PFSK-1 (cell line): ENCODE results near the gene NCK2.

ENCODE experiments used
- FOXP2 ChIP-seq: optimal IDR thresholded peaks from 2 replicates; pipeline ENCODE3; 2011; ENCODE audit warnings: borderline replicate concordance, control low read depth, inconsistent platforms; ENCODE audit not compliant: insufficient read depth; ENCODE audit errors: extremely low read length, extremely low read depth
- POLR2AphosphoS5 ChIP-seq: IDR thresholded peaks from 2 replicates; pipeline ENCODE4 v1.6.1; 2012; ENCODE audit warnings: low read depth, mild to moderate bottlenecking, control low read depth, low read length, moderate library complexity
- REST ChIP-seq, 2 experiments: IDR thresholded peaks; 2 replicates each; pipeline versions ENCODE4 v1.6.1 to v1.8.0; 2011 to 2012; ENCODE audit warnings: low read depth in 2 of 2, low read length in 2 of 2, control low read depth in 1 of 2, inconsistent platforms in 1 of 2, mild to moderate bottlenecking in 1 of 2, moderate library complexity in 1 of 2; ENCODE audit not compliant: insufficient read depth in 1 of 2
- SIN3A ChIP-seq: IDR thresholded peaks from 2 replicates; pipeline ENCODE4 v1.6.1; 2012; ENCODE audit warnings: mild to moderate bottlenecking, low read length, moderate library complexity, borderline replicate concordance; ENCODE audit not compliant: insufficient read depth
- TAF1 ChIP-seq: IDR thresholded peaks from 2 replicates; pipeline ENCODE4 v1.6.1; 2012; ENCODE audit warnings: low read length, control low read depth, borderline replicate concordance; ENCODE audit not compliant: insufficient read depth

NCK2 gene

GRCh38 chr2:105919191-105919811 is 174.6 kb downstream of the NCK2 start:
- TF ChIP-seq TAF1 (no peak), FOXP2 (no peak), REST (IDR thresholded peaks at IDR 0.05; ENCODE audit: insufficient read depth in 1 of 2, low read depth in 2 of 2, low read length in 2 of 2) (no peak), SIN3A (no peak), POLR2AphosphoS5 (no peak)

- TF ChIP-seq FOXP2: no peak
Observed at GRCh38 chr2:105919826-105920225, 175.1 kb downstream of the NCK2 start.

GRCh38 chr2:105924271-105924670 is 179.6 kb downstream of the NCK2 start:
- TF ChIP-seq SIN3A (no peak), FOXP2 (no peak), REST (IDR thresholded peaks at IDR 0.05; ENCODE audit: insufficient read depth in 1 of 2, low read depth in 2 of 2, low read length in 2 of 2) (no peak), POLR2AphosphoS5 (no peak), TAF1 (no peak)

GRCh38 chr2:105924932-105925331 is 180.2 kb downstream of the NCK2 start:
- TF ChIP-seq TAF1 (no peak), FOXP2 (no peak), SIN3A (no peak), REST (IDR thresholded peaks at IDR 0.05; ENCODE audit: insufficient read depth in 1 of 2, low read depth in 2 of 2, low read length in 2 of 2) (no peak), POLR2AphosphoS5 (no peak)

- TF ChIP-seq TAF1: no peak
- no peak for TF ChIP-seq SIN3A
- TF ChIP-seq FOXP2: no peak
- no peak for TF ChIP-seq REST (IDR thresholded peaks at IDR 0.05; ENCODE audit: insufficient read depth in 1 of 2, low read depth in 2 of 2, low read length in 2 of 2)
- TF ChIP-seq POLR2AphosphoS5: no peak
Observed at GRCh38 chr2:105925390-105925789, 180.7 kb downstream of the NCK2 start.

GRCh38 chr2:105926960-105927678 is 182.4 kb downstream of the NCK2 start:
- no peak for TF ChIP-seq REST (IDR thresholded peaks at IDR 0.05; ENCODE audit: insufficient read depth in 1 of 2, low read depth in 2 of 2, low read length in 2 of 2)
- TF ChIP-seq FOXP2: no peak
- no peak for TF ChIP-seq TAF1
- no peak for TF ChIP-seq POLR2AphosphoS5
- TF ChIP-seq SIN3A: no peak
